Islet precursor cell (in vitro differentiated cells): ENCODE data around the gene MIS18BP1.
"Not testable (repeated sequence)": the region's sequence is repeated elsewhere in the genome, so short reads cannot be mapped to it uniquely, and the experiment has no call there.

Experiments used
- DNase-seq: peaks from one replicate; pipeline ENCODE4 v3.0.0-alpha.2; 2018

MIS18BP1 gene

GRCh38 chr14:45253070-45253753 is at the start of gene MIS18BP1:
Gene MIS18BP1, minus strand, starts transcription at chr14:45253202. Its CDS starts 5,916 bp downstream, at chr14:45247286.
- peak; percentile 99 for DNase-seq

- no peak for DNase-seq
Measured at GRCh38 chr14:45298423-45299117, 45.6 kb upstream of the MIS18BP1 start.

GRCh38 chr14:45294796-45295195 is 41.8 kb upstream of the MIS18BP1 start:
- DNase-seq = not testable (repeated sequence)

GRCh38 chr14:45290547-45290946 is 37.5 kb upstream of the MIS18BP1 start:
- DNase-seq = no peak

GRCh38 chr14:45287610-45288009 is 34.6 kb upstream of the MIS18BP1 start:
- DNase-seq = no peak

- no peak for DNase-seq
Measured at GRCh38 chr14:45284802-45285201, 31.8 kb upstream of the MIS18BP1 start.

GRCh38 chr14:45281731-45282400 is 28.9 kb upstream of the MIS18BP1 start:
- DNase-seq = not testable (repeated sequence)

GRCh38 chr14:45271858-45272537 is 19.0 kb upstream of the MIS18BP1 start:
- no peak for DNase-seq

- no peak for DNase-seq
Measured at GRCh38 chr14:45270031-45270430, 17.0 kb upstream of the MIS18BP1 start.

GRCh38 chr14:45267071-45267470 is 14.1 kb upstream of the MIS18BP1 start:
- no peak for DNase-seq

- no peak for DNase-seq
Measured at GRCh38 chr14:45262637-45263036, 9.6 kb upstream of the MIS18BP1 start.

- DNase-seq = no peak
Measured at GRCh38 chr14:45261209-45261608, 8.2 kb upstream of the MIS18BP1 start.

GRCh38 chr14:45258805-45259204 is 5.8 kb upstream of the MIS18BP1 start:
- no peak for DNase-seq

- DNase-seq = no peak
Measured at GRCh38 chr14:45258073-45258472, 5.1 kb upstream of the MIS18BP1 start.

- no peak for DNase-seq
Measured at GRCh38 chr14:45254771-45255170, 1.8 kb upstream of the MIS18BP1 start.

- no peak for DNase-seq
Measured at GRCh38 chr14:45253754-45254310, 830 bp upstream of the MIS18BP1 start.

- no peak for DNase-seq
Measured at GRCh38 chr14:45252366-45253069, 484 bp downstream of the MIS18BP1 start.

GRCh38 chr14:45251912-45252311 is 1.1 kb downstream of the MIS18BP1 start:
- DNase-seq = no peak

GRCh38 chr14:45249856-45250575 is 3.0 kb downstream of the MIS18BP1 start:
- no peak for DNase-seq

GRCh38 chr14:45247427-45247826 is 5.6 kb downstream of the MIS18BP1 start:
- DNase-seq = no peak

GRCh38 chr14:45246691-45247090 is 6.3 kb downstream of the MIS18BP1 start:
- no peak for DNase-seq

- DNase-seq = no peak
Measured at GRCh38 chr14:45246151-45246550, 6.9 kb downstream of the MIS18BP1 start.
